OCI-M1 (cell line): Measurements from ENCODE around the gene NCOA1.
"Not testable (repeated sequence)": the region's sequence is repeated elsewhere in the genome, so short reads cannot be mapped to it uniquely, and the experiment has no call there.

Source experiments
- DNase-seq: peaks from one replicate; lab custom pipeline; 2025; lab: John Stamatoyannopoulos, UW

NCOA1 gene

GRCh38 chr2:24474053-24474452 is 17.0 kb upstream of the NCOA1 start:
- DNase-seq = no peak

- peak; percentile 23 for DNase-seq
These were observed 13.8 kb upstream of the NCOA1 start for GRCh38 chr2:24477229-24477628.

- no peak for DNase-seq
These were observed 12.8 kb upstream of the NCOA1 start for GRCh38 chr2:24478243-24478642.

- DNase-seq = no peak
These were observed 10.8 kb upstream of the NCOA1 start for GRCh38 chr2:24480245-24480644.

- DNase-seq = peak; percentile 81
These were observed 8.6 kb upstream of the NCOA1 start for GRCh38 chr2:24482251-24482971.

GRCh38 chr2:24482972-24483300 is 8.1 kb upstream of the NCOA1 start:
- no peak for DNase-seq

- not testable (repeated sequence) for DNase-seq
These were observed 6.4 kb upstream of the NCOA1 start for GRCh38 chr2:24484677-24485076.

- no peak for DNase-seq
These were observed 5.9 kb upstream of the NCOA1 start for GRCh38 chr2:24485197-24485596.

GRCh38 chr2:24486636-24487205 is 4.3 kb upstream of the NCOA1 start:
- no peak for DNase-seq

GRCh38 chr2:24489465-24490180 is 1.4 kb upstream of the NCOA1 start:
- no peak for DNase-seq

- DNase-seq = no peak
These were observed 819 bp upstream of the NCOA1 start for GRCh38 chr2:24490181-24490689.

- peak; percentile 77 for DNase-seq
These were observed 727 bp downstream of the NCOA1 start for GRCh38 chr2:24491542-24492420.

- peak; percentile 77 for DNase-seq
These were observed 1.6 kb downstream of the NCOA1 start for GRCh38 chr2:24492421-24493279.

GRCh38 chr2:24493713-24494112 is 2.7 kb downstream of the NCOA1 start:
- DNase-seq = peak; percentile 78

- no peak for DNase-seq
These were observed 3.4 kb downstream of the NCOA1 start for GRCh38 chr2:24494410-24494809.

- no peak for DNase-seq
These were observed 4.4 kb downstream of the NCOA1 start for GRCh38 chr2:24495451-24495850.

GRCh38 chr2:24496959-24497358 is 5.9 kb downstream of the NCOA1 start:
- no peak for DNase-seq

GRCh38 chr2:24497685-24498084 is 6.6 kb downstream of the NCOA1 start:
- peak; percentile 28 for DNase-seq

GRCh38 chr2:24498121-24498520 is 7.1 kb downstream of the NCOA1 start:
- DNase-seq = no peak

- no peak for DNase-seq
These were observed 10.8 kb downstream of the NCOA1 start for GRCh38 chr2:24501813-24502212.
